OCI-LY7 (cell line): Measurements from ENCODE around the gene PLXNC1.

Source experiments
- CTCF ChIP-seq: fragments of 200-600 bp; sonication (generic); conservative IDR thresholded peaks from 2 replicates; pipeline ENCODE4 v1.5.1; 2014; ENCODE audit warnings: mild to moderate bottlenecking, antibody characterized with exemption, low read length, moderate library complexity, mixed read lengths
- EZH2phosphoT487 ChIP-seq: fragments of 200-600 bp; sonication (generic); IDR thresholded peaks from 2 replicates; pipeline ENCODE4 v1.6.1; 2018; ENCODE audit warnings: low read depth, borderline replicate concordance, mild to moderate bottlenecking, mixed run types, antibody characterized with exemption, low read length, moderate library complexity, mixed read lengths

GRCh38 chr12:94187361-94187760, 39.0 kb downstream of the PLXNC1 start:
- TF ChIP-seq CTCF, result no peak
- no peak for TF ChIP-seq EZH2phosphoT487
